ENCODE results near the gene NAA16.

GRCh38 chr13:41268764-41269163 lies 42.3 kb upstream of the NAA16 start:
- no peak for TF ChIP-seq CTCF (conservative IDR thresholded peaks at IDR 0.05)
- no peak for TF ChIP-seq EZH2 (IDR thresholded peaks at IDR 0.05; ENCODE audit: low read depth)

Data from PC-9 (cell line).